ENCODE measurements around the gene PSMD4.
"Not testable (repeated sequence)": the region's sequence is repeated elsewhere in the genome, so short reads cannot be mapped to it uniquely, and the experiment has no call there.

PSMD4 gene

GRCh38 chr1:151254217-151255213 lies at the start of gene PSMD4:
Gene PSMD4 (plus strand): TSS chr1:151254734. CDS start chr1:151254783, 49 bp downstream.
- no peak for TF ChIP-seq CTCF (IDR thresholded peaks at IDR 0.05; ENCODE audit: borderline replicate concordance, insufficient read depth, low read depth, low read length)
- H3K4me3 ChIP-seq (ENCODE audit: low read depth, low read length), result peak within 1 kb of the TSS; percentile 71

GRCh38 chr1:151205381-151205965 lies 49.1 kb upstream of the PSMD4 start:
- H3K4me3 ChIP-seq (ENCODE audit: low read depth, low read length), result not testable (repeated sequence)

GRCh38 chr1:151210830-151211229 lies 43.7 kb upstream of the PSMD4 start:
- no peak overlapping the region for H3K4me3 ChIP-seq (ENCODE audit: low read depth, low read length)
- TF ChIP-seq CTCF (IDR thresholded peaks at IDR 0.05; ENCODE audit: borderline replicate concordance, insufficient read depth, low read depth, low read length), result no peak

GRCh38 chr1:151211972-151212705 lies 42.4 kb upstream of the PSMD4 start:
- no peak for TF ChIP-seq CTCF (IDR thresholded peaks at IDR 0.05; ENCODE audit: borderline replicate concordance, insufficient read depth, low read depth, low read length)
- H3K4me3 ChIP-seq (ENCODE audit: low read depth, low read length), result no peak overlapping the region

GRCh38 chr1:151213560-151213959 lies 41.0 kb upstream of the PSMD4 start:
- H3K4me3 ChIP-seq (ENCODE audit: low read depth, low read length), result no peak overlapping the region
- TF ChIP-seq CTCF (IDR thresholded peaks at IDR 0.05; ENCODE audit: borderline replicate concordance, insufficient read depth, low read depth, low read length), result no peak

- H3K4me3 ChIP-seq (ENCODE audit: low read depth, low read length), result no peak overlapping the region
- no peak for TF ChIP-seq CTCF (IDR thresholded peaks at IDR 0.05; ENCODE audit: borderline replicate concordance, insufficient read depth, low read depth, low read length)
Measured at GRCh38 chr1:151221616-151222015, 32.9 kb upstream of the PSMD4 start.

- no peak for TF ChIP-seq CTCF (IDR thresholded peaks at IDR 0.05; ENCODE audit: borderline replicate concordance, insufficient read depth, low read depth, low read length)
Measured at GRCh38 chr1:151222130-151222529, 32.4 kb upstream of the PSMD4 start.

More at GRCh38 chr1:151222130-151222529, 32.4 kb upstream of the PSMD4 start:
- no peak overlapping the region for H3K4me3 ChIP-seq (ENCODE audit: low read depth, low read length)
